HG02870 (cell line): ENCODE measurements around the gene MAGI1.

Source experiments
- ATAC-seq: cut with Tn5 transposase; IDR thresholded peaks from one replicate; pipeline ENCODE4 v1.9.1; 2021; ENCODE audit warnings: mild to moderate bottlenecking, moderate library complexity; ENCODE audit not compliant: unreplicated experiment

The MAGI1 gene

DNA sequence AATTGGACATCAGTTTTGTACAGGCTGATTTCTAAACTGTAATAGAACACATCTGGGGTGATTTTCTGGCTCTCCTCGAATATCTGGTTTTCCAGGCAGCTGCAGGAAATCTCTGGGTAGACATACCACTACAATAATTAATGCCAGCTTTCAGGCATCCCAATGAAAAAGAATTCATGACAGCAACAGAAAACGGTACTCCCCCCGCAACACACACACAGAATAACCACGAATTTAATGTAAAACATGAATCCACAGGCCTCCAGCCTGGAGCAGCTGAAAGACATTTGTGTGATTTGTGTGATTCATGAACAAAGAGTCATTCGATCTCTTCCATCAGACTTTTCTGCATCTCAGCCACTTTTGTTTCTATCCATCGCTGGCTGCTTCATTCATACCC is 262.2 kb downstream of the MAGI1 start:
- no peak for ATAC-seq

- no peak for ATAC-seq
Measured at GRCh38 chr3:65776081-65776480, 262.6 kb downstream of the MAGI1 start.

DNA sequence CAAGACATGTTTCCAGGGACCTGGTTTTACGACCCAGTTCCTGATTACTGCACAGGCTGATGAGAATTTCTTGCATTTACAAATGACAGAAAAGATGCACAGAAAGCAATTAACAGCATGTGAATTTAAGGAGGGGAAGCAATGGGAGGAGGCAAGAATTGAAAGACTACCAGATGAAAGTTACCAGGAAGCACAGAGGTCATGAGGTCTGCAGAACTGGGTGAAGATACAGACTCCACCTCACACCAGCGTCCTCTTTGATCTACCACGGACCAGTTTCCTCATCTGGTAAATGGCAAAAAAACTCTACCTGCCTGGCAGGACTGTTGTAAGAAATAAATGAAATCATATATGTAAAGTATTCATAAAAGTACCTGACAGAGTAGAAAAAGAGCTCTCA is 266.0 kb downstream of the MAGI1 start:
- no peak for ATAC-seq

- no peak for ATAC-seq
Measured at GRCh38 chr3:65767551-65767950, 271.2 kb downstream of the MAGI1 start.

- no peak for ATAC-seq
Measured at GRCh38 chr3:65762235-65762580, 276.5 kb downstream of the MAGI1 start.

DNA sequence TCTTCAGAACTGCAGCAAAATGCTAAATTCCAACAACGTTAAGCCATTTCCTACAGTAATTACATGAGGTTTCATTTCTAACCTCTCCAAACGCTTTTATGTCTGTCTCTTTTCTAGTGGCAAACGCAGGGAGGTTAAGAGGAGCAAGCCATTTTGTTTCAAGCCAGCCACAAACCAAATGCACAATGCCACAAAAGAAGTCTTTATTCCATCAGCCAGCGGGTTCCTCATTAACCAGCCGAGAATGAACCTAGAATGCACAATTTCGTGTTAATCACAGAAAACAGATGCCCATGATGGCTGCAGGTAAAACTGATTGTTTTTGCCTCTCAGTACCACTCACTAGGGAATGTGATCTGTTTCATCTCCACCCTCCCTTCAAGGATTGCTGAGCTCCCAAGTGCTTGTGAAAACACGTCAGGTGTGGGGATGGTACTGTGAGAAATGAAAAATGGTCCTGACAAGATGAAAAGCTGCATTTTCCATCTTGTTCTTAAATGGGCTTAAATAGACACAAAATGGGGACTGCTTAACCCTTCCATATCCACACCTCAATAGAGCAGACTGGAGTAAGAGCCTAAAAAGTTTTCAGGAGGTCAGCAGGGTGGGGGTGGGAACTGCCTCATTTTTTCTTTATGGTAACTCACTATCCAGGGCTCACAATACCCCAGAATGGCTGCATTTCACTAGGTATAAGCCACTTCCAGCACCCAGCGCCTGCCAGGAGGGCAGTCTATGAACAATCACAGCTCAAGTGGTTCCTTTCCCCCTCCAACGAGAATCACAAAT is 277.1 kb downstream of the MAGI1 start:
- ATAC-seq: no peak

GRCh38 chr3:65758876-65759598 is 279.7 kb downstream of the MAGI1 start:
- ATAC-seq: no peak

DNA sequence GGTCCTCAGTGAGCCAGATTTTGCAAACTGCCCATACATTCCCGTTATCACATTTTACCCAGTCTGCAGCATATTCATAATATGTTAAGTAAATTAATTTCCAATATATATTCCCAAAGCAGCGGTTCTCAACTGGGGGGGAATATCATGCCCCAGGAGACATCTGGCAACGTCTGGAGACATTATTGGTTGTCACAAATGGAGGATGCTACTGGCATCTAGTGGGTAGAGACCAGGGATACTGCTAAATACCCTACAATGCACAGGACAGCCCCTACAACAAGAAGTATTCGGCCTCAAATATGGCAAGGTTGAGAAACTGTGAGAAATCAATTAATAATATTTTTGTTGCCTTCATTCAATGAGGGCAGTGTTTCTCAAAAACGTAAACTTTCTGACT is 280.3 kb downstream of the MAGI1 start:
- no peak for ATAC-seq

- ATAC-seq: no peak
Measured at GRCh38 chr3:65752636-65753035, 286.1 kb downstream of the MAGI1 start.

DNA sequence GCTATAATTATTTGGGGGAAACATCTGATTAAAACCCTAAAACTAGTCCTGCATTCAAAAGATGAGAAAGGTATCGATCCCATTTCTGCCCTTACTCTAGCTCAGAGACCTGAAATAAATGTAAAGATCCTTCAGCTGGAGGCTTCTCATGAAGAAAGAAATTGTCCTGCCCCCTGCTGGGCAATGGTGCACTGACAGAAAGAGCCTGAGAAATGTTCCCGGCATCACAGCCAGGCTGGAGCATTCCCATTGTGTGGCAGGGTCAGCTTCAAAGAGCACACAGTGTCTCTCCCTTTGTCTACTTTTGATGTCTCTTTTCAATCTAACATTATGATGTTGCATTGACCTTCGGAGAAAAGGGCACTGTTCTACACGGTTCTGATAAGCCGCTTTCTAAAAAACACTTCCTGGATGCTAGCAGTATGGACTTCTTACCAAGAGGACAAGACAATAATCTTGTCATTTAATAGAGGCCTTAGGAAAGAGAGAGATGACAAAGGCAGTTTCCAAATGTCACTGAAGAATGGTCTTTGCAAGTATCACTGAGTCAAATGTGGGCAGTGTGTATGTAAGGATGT is 287.5 kb downstream of the MAGI1 start:
- ATAC-seq: peak; percentile 63

GRCh38 chr3:65749066-65749465 is 289.7 kb downstream of the MAGI1 start:
- ATAC-seq: no peak

DNA sequence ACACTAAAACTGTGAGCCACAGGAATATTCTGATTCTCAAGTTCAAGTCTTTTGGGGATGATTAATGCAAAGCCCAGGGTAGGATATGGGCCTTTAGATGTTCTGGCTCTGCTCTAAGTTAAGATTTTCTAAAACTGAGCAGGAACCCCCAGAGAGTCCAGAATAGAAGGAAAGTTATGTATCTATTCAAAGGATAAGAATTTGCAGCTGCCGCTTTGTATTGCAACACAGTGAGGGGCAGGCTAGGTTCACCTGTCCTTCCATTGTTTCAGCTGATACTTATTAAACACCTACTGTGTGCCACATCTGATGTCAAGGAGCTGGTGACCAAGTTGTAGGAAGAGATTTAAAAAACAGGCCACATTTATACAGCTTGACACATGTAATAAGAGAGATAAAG is 290.4 kb downstream of the MAGI1 start:
- no peak for ATAC-seq

DNA sequence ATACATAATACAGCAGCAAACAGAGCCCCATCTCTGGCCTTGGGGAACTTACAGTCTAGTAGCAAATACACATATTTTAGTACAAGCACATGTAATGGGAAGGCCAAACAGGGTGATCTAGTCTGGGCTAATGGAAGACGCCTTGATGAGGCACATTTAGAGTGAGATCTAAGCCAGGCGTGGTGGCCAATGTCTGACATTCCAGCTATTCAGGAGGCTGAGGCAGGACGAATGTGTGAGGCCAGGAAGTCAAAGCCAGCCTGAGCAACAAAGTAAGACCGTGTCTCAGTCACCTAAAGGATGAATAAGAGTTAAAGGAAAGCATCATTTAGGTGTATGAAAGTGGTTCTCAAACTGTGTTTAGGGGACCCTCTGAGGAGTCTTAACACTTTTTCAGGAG is 291.9 kb downstream of the MAGI1 start:
- no peak for ATAC-seq

DNA sequence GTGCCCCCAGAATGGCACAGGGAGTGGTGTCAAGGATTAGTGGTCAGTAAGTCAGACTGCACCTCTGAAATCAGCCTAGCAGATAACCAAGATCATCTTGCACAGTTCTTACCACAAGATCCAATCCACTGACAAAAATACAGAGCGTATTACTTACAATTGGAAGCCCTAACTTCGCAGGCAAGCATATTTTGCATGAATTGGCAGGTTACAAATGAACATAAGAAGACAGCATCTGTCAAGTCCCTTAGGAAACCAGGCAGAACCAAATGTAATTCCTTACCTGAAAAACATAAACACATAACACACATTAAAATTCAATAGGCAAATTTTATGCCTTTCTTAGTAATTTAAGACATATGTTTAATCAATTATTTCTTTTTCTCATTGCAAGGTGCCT is 293.4 kb downstream of the MAGI1 start:
- no peak for ATAC-seq

- no peak for ATAC-seq
Measured at GRCh38 chr3:65742914-65743313, 295.8 kb downstream of the MAGI1 start.

DNA sequence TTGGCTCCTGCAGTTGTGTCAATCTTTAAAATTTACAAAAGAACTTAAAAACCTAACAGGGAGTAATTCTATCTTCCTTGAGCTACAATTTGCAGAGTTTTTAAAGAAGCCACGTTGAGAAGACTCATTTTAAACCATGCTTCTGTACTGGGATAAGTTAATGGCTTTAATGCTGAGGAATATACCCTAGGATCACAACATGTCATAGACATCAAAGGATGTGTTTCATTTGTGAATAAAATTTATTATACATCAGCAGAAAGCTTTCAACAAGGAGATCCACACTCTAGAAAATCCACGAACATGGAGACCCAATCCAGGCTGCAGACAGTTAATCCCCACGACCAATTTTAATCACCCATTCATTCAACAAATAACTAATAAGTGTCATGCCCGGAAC is 297.2 kb downstream of the MAGI1 start:
- ATAC-seq: no peak

GRCh38 chr3:65739901-65740541 is 298.7 kb downstream of the MAGI1 start:
- no peak for ATAC-seq

- ATAC-seq: no peak
Measured at GRCh38 chr3:65734792-65735191, 303.9 kb downstream of the MAGI1 start.

DNA sequence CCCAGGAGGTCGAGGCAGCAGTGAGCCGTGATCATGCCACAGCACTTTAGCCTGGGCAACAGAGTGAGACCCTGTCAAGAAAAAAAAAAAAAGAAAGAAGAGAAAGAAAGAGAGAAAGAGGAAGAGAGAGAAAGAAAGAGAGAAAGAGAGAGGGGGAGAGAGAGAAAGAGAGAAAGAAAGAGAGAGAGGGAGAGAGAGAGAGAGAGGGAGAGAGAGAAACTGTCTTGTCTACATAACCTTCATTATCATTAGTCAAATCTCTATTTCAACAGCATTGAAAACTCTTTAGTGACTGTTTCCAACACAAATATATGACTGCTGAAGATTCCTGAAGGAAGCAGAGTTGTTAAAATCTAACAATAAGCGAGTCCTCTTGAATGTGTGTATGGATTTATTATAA is 304.3 kb downstream of the MAGI1 start:
- no peak for ATAC-seq

- ATAC-seq: no peak
Measured at GRCh38 chr3:65733459-65733858, 305.3 kb downstream of the MAGI1 start.

- ATAC-seq: peak; percentile 94
Measured at GRCh38 chr3:65732051-65732935, 306.4 kb downstream of the MAGI1 start.
